ENCODE data around the gene ZNF486. TPM values are rescaled to one million over a fixed set of nuclear protein-coding genes. Genes with fewer than 3 reads are reported as not detected.
"Not testable (repeated sequence)": the region's sequence is repeated elsewhere in the genome, so short reads cannot be mapped to it uniquely, and the experiment has no call there.

Gene ZNF486
- total RNA-seq, 4 donors from 2014 or later: 1.3 to 8.8 (median 3.5) TPM

GRCh38 chr19:20197747-20198146 is 30.7 kb downstream of the ZNF486 start:
- intact Hi-C loops (cut with DNase I): no loop called here

GRCh38 chr19:20209051-20209450 is 42.0 kb downstream of the ZNF486 start:
- TF ChIP-seq CTCF (IDR thresholded peaks at IDR 0.05) (no peak), POLR2A (IDR thresholded peaks at IDR 0.05) (no peak)
- intact Hi-C loops (cut with DNase I): no loop called here

More at GRCh38 chr19:20197747-20198146, 30.7 kb downstream of the ZNF486 start:
- no peaks in the 10 kb centered on the region for H3K27me3 ChIP-seq
- H3K9me3 ChIP-seq: peaks cover 0 to 68% (median 31%) of the 10 kb centered on the region in 3 donors
- peaks cover 0 to 29% (median 5%) of the 10 kb centered on the region in 3 donors for H3K36me3 ChIP-seq
- no peak for DNase-seq
- 96 to 100% methylated on average over 3 of the region's 3 CpGs for WGBS, 2 donors
- H3K27ac ChIP-seq: no peak overlapping the region
- TF ChIP-seq POLR2A (IDR thresholded peaks at IDR 0.05): no peak
- TF ChIP-seq CTCF (IDR thresholded peaks at IDR 0.05): no peak
- no peaks in the 10 kb centered on the region for H3K4me1 ChIP-seq
- peak overlapping the region in 1 of 4 donors; percentile 3 for H3K4me3 ChIP-seq

GRCh38 chr19:20214366-20214765 is 47.4 kb downstream of the ZNF486 start:
- H3K27ac ChIP-seq; H3K27me3 ChIP-seq; H3K36me3 ChIP-seq; H3K4me3 ChIP-seq; H3K4me1 ChIP-seq; H3K9me3 ChIP-seq; intact Hi-C loops (cut with DNase I); DNase-seq: not testable (repeated sequence)
- 100% methylated on average over 1 of the region's 26 CpGs; no CpG with 5 or more reads in 1 of the 2 donors for WGBS, 2 donors

More at GRCh38 chr19:20209051-20209450, 42.0 kb downstream of the ZNF486 start:
- no peak overlapping the region for H3K27ac ChIP-seq
- peaks cover 0 to 13% (median 0%) of the 10 kb centered on the region in 3 donors for H3K9me3 ChIP-seq
- DNase-seq: no peak
- H3K4me1 ChIP-seq: no peaks in the 10 kb centered on the region
- no peak overlapping the region for H3K4me3 ChIP-seq
- no peaks in the 10 kb centered on the region for H3K27me3 ChIP-seq
- H3K36me3 ChIP-seq: no peaks in the 10 kb centered on the region
- 24 to 57% methylated on average over 2 of the region's 2 CpGs for WGBS, 2 donors

- H3K9me3 ChIP-seq; H3K36me3 ChIP-seq; DNase-seq; H3K27me3 ChIP-seq; H3K4me3 ChIP-seq; intact Hi-C loops (cut with DNase I); H3K27ac ChIP-seq; H3K4me1 ChIP-seq: not testable (repeated sequence)
- 53 to 89% methylated on average over 1 of the region's 1 CpG for WGBS, 2 donors
Measured at GRCh38 chr19:20221605-20222004, 54.6 kb downstream of the ZNF486 start.

- Histone ChIP-seq H3K9me3 (peaks cover 0 to 37% (median 4%) of the 10 kb centered on the region in 3 donors), H3K4me1 (peaks cover 0 to 11% (median 0%) of the 10 kb centered on the region in 3 donors), H3K36me3 (no peaks in the 10 kb centered on the region), H3K4me3 (no peak overlapping the region), H3K27me3 (no peaks in the 10 kb centered on the region), H3K27ac (no peak overlapping the region)
- TF ChIP-seq POLR2A (IDR thresholded peaks at IDR 0.05) (no peak), CTCF (IDR thresholded peaks at IDR 0.05) (no peak)
- intact Hi-C loops (cut with DNase I): no loop called here
- 84 to 94% methylated on average over 3 of the region's 3 CpGs for WGBS, 2 donors
- no peak for DNase-seq
Measured at GRCh38 chr19:20233105-20233504, 66.1 kb downstream of the ZNF486 start.

GRCh38 chr19:20235156-20235555 is 68.1 kb downstream of the ZNF486 start:
- Histone ChIP-seq H3K9me3 (peaks cover 0 to 27% (median 0%) of the 10 kb centered on the region in 3 donors), H3K27ac (no peak overlapping the region), H3K4me3 (no peak overlapping the region), H3K4me1 (peaks cover 0 to 20% (median 0%) of the 10 kb centered on the region in 3 donors), H3K27me3 (no peaks in the 10 kb centered on the region), H3K36me3 (no peaks in the 10 kb centered on the region)
- WGBS, 2 donors: 84 to 92% methylated on average over 8 of the region's 8 CpGs
- TF ChIP-seq POLR2A (IDR thresholded peaks at IDR 0.05) (no peak), CTCF (IDR thresholded peaks at IDR 0.05) (no peak)
- intact Hi-C loops (cut with DNase I): no loop called here
- no peak for DNase-seq

Data from esophagus squamous epithelium (tissue), 5 donors.